Measurements from ENCODE around the gene ANO10.
"Not testable (repeated sequence)": the region's sequence is repeated elsewhere in the genome, so short reads cannot be mapped to it uniquely, and the experiment has no call there.

The ANO10 gene

DNA sequence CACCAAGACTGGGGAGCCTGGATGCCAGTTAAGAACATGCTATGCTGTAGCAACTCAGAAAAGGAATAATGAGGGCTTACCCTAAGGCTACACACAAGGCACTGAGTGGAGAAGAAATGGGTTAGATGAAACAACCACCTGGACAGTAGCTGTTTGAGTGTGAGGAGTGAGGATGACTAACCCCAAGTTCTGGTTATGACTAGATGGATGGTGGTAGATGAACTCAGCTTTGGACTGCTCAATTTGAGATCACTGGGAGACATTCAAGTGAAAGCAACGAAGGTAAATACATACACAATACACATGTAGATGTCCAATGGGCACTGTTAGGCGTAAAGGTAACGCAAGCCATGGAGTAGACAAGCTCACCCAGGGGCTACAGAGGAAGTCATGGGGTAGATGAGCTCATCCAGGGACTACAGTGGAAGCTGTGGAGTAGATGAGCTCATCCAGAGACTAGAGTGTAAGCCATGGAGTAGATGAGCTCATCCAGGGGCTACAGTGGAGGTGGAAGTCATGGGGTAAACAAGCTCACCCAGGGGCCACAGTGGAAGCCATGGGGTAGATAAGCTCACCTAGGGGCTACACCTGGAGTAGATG, 98.3 kb downstream of the ANO10 start:
- POLR2A ChIA-PET (ENCODE audit: low non-redundant PET) = no interaction called here
- no peak overlapping the region for H3K27ac ChIP-seq
- CTCF ChIA-PET = no interaction called here

DNA sequence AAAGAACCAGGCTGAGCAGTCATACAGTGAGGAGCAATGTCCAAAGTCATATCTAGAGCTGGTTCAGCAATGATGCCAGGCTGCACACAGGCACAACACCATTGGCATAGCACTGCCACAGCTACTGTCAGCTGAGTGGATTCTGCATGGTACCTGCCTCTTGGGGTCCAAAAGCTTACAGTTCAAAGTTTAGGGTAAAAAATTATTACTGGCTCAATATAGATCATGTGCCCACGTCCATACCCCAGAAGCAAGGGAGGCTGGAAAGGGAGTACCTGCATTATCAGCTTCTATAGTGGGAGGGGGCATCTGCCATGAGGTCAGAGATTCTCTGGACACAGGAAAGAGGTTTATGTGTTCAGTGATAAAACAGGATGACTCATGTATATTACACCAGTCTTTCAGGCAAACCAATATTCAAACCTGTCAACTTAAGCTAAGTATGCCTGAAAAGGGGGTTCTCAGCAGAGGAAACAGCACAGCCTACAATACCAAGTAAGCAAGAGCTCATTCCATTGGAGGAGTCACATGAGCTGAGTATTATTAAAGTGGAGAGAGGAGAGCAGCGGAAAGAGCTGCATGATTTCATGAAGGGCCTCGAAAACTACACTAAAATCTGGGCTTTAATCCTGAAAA, 99.0 kb downstream of the ANO10 start:
- POLR2A ChIA-PET (ENCODE audit: low non-redundant PET) = no interaction called here
- CTCF ChIA-PET = no interaction called here
- H3K27ac ChIP-seq = no peak overlapping the region
- TF ChIP-seq CTCF (conservative IDR thresholded peaks at IDR 0.05; ENCODE audit: low read depth) = no peak
- DNase-seq (ENCODE audit: low spot score) = no peak

More for the DNA sequence above, 98.3 kb downstream of the ANO10 start:
- no peak for TF ChIP-seq CTCF (conservative IDR thresholded peaks at IDR 0.05; ENCODE audit: low read depth)
- DNase-seq (ENCODE audit: low spot score) = no peak

DNA sequence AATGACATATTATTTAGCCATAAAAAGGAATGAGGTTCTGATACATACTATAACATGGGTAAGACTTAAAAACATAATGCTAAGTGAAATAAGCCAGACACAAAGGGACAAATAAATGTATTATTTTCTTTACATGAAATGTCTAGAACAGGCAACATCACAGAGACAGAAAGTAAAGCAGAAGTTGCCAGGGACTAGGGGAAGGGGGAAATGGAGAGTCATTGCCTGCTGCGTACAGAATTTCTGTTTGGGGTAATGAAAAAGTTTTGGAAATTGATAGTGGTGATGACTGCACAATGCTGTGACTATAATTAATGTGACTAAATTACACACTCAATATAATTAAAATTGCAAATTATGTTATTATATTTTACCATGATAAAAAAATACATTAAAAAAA, 99.9 kb downstream of the ANO10 start:
- no peak overlapping the region for H3K27ac ChIP-seq
- ChIA-PET POLR2A (ENCODE audit: low non-redundant PET) (no interaction called here), CTCF (interaction anchor here (0.6 kb wide), 1 partner anchor 289 kb away, joined by 4 read pairs; no protein-coding TSS in a partner anchor)
- no peak for TF ChIP-seq CTCF (conservative IDR thresholded peaks at IDR 0.05; ENCODE audit: low read depth)
- DNase-seq (ENCODE audit: low spot score) = no peak

GRCh38 chr3:43518515-43518914, 103.3 kb downstream of the ANO10 start:
- CTCF ChIA-PET; H3K27ac ChIP-seq; POLR2A ChIA-PET (ENCODE audit: low non-redundant PET); DNase-seq (ENCODE audit: low spot score): not testable (repeated sequence)

- TF ChIP-seq CTCF (conservative IDR thresholded peaks at IDR 0.05; ENCODE audit: low read depth) = no peak
- POLR2A ChIA-PET (ENCODE audit: low non-redundant PET) = no interaction called here
- CTCF ChIA-PET = interaction anchor here (0.5 kb wide), 1 partner anchor 237 kb away, joined by 9 read pairs; no protein-coding TSS in a partner anchor
- DNase-seq (ENCODE audit: low spot score) = no peak
- H3K27ac ChIP-seq = no peak overlapping the region
These were observed 105.7 kb downstream of the ANO10 start for GRCh38 chr3:43515970-43516635.

DNA sequence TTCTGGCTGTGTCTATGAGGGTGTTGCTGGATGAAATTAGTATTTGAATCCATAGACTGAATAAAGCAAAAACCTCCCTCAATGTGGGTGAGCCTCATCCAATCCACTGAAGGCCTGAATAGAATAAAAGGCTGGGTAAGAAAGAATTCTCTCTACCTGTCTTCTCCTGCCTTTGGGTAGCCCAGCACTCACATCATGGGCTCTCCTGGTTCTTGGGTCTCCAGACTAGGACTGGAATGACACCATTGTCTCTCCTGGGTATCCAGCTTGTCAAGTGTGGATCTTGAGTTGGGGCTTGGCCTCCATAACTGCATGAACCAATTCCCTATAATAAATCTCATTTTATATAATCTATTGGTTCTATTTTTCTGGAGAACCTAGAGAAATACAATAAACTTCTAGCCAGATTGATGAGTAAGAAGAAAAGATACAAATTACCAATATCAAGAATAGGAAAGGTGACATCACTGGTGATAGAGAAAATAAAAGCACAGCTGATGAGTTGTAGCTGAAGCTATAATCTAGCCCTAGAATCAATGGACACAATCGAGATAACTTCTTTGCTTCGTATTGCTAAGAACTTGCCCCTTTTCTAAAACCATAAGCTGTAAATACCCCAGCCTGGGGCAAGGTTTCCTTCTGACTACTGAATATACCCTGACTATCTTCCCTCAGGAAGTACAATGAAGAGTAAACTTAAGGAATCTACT, 106.4 kb downstream of the ANO10 start:
- DNase-seq (ENCODE audit: low spot score) = no peak
- no peak for TF ChIP-seq CTCF (conservative IDR thresholded peaks at IDR 0.05; ENCODE audit: low read depth)
- POLR2A ChIA-PET (ENCODE audit: low non-redundant PET) = no interaction called here

More for the DNA sequence above, 106.4 kb downstream of the ANO10 start:
- H3K27ac ChIP-seq = no peak overlapping the region
- CTCF ChIA-PET = interaction anchor here (0.5 kb wide), 1 partner anchor 237 kb away, joined by 9 read pairs; no protein-coding TSS in a partner anchor
